Activated CD4-positive, alpha-beta T cell treated with anti-CD3 and anti-CD28 coated beads for 48 hours (primary cell): ENCODE measurements around the gene GCDH.

ENCODE experiments used
- DNase-seq: peaks from one replicate; pipeline ENCODE4 v3.0.0-alpha.2; 2020

The GCDH gene

GRCh38 chr19:12943437-12944044 is 52.6 kb downstream of the GCDH start:
- no peak for DNase-seq

- no peak for DNase-seq
Measured at GRCh38 chr19:12944104-12944674, 53.2 kb downstream of the GCDH start.

GRCh38 chr19:12945479-12946091 is 54.6 kb downstream of the GCDH start, which contains the start of gene RAD23A:
Gene RAD23A (plus strand): TSS chr19:12945862. CDS start chr19:12945949, 87 bp downstream.
- DNase-seq, result peak; percentile 99

GRCh38 chr19:12946092-12946721 is 55.2 kb downstream of the GCDH start:
- peak; percentile 73 for DNase-seq

- no peak for DNase-seq
Measured at GRCh38 chr19:12946731-12947496, 56.0 kb downstream of the GCDH start.

GRCh38 chr19:12947702-12948611 is 57.0 kb downstream of the GCDH start:
- no peak for DNase-seq

GRCh38 chr19:12948612-12949362 is 57.8 kb downstream of the GCDH start:
- no peak for DNase-seq
